ENCODE data around the gene KCNN3. TPM values are rescaled to one million over a fixed set of nuclear protein-coding genes. Genes with fewer than 3 reads are reported as not detected.

The KCNN3 gene
- total RNA-seq, 1 donor from 2014 or later, result 0.92 TPM

- Mint-ChIP-seq H3K36me3 (ENCODE audit: low read depth) (no peaks in the 10 kb centered on the region), H3K9me3 (ENCODE audit: low read depth) (no peaks in the 10 kb centered on the region), H3K27ac (ENCODE audit: unreplicated experiment) (no peak overlapping the region), H3K4me1 (ENCODE audit: low read depth) (peaks cover 57% of the 10 kb centered on the region), H3K27me3 (ENCODE audit: low read depth) (peaks cover 21% of the 10 kb centered on the region), H3K4me3 (ENCODE audit: unreplicated experiment) (no peak overlapping the region)
- DNase-seq (ENCODE audit: low spot score), result no peak
- no peak for TF ChIP-seq CTCF (IDR thresholded peaks at IDR 0.05)
Observed at GRCh38 chr1:154746622-154747299, 123.3 kb downstream of the KCNN3 start.

GRCh38 chr1:154745750-154746425, 124.2 kb downstream of the KCNN3 start:
- Mint-ChIP-seq H3K9me3 (ENCODE audit: low read depth) (peaks cover 4% of the 10 kb centered on the region), H3K4me3 (ENCODE audit: unreplicated experiment) (no peak overlapping the region), H3K27me3 (ENCODE audit: low read depth) (peaks cover 21% of the 10 kb centered on the region), H3K4me1 (ENCODE audit: low read depth) (peaks cover 53% of the 10 kb centered on the region), H3K36me3 (ENCODE audit: low read depth) (no peaks in the 10 kb centered on the region), H3K27ac (ENCODE audit: unreplicated experiment) (no peak overlapping the region)
- no peak for DNase-seq (ENCODE audit: low spot score)
- TF ChIP-seq CTCF (IDR thresholded peaks at IDR 0.05), result no peak

- peaks cover 10% of the 10 kb centered on the region for H3K9me3 Mint-ChIP-seq (ENCODE audit: low read depth)
- no peak overlapping the region for H3K27ac Mint-ChIP-seq (ENCODE audit: unreplicated experiment)
- TF ChIP-seq CTCF (IDR thresholded peaks at IDR 0.05), result no peak
- H3K36me3 Mint-ChIP-seq (ENCODE audit: low read depth), result no peaks in the 10 kb centered on the region
- peaks cover 21% of the 10 kb centered on the region for H3K27me3 Mint-ChIP-seq (ENCODE audit: low read depth)
- H3K4me3 Mint-ChIP-seq (ENCODE audit: unreplicated experiment), result no peak overlapping the region
- DNase-seq (ENCODE audit: low spot score), result no peak
- H3K4me1 Mint-ChIP-seq (ENCODE audit: low read depth), result peaks cover 53% of the 10 kb centered on the region
Observed at GRCh38 chr1:154745286-154745731, 124.8 kb downstream of the KCNN3 start.

- DNase-seq (ENCODE audit: low spot score), result no peak
- Mint-ChIP-seq H3K9me3 (ENCODE audit: low read depth) (peaks cover 10% of the 10 kb centered on the region), H3K27me3 (ENCODE audit: low read depth) (peaks cover 24% of the 10 kb centered on the region), H3K4me3 (ENCODE audit: unreplicated experiment) (no peak overlapping the region), H3K36me3 (ENCODE audit: low read depth) (no peaks in the 10 kb centered on the region), H3K4me1 (ENCODE audit: low read depth) (peaks cover 51% of the 10 kb centered on the region), H3K27ac (ENCODE audit: unreplicated experiment) (no peak overlapping the region)
- TF ChIP-seq CTCF (IDR thresholded peaks at IDR 0.05), result no peak
Observed at GRCh38 chr1:154744352-154745035, 125.6 kb downstream of the KCNN3 start.

GRCh38 chr1:154743526-154744036, 126.5 kb downstream of the KCNN3 start:
- no peaks in the 10 kb centered on the region for H3K36me3 Mint-ChIP-seq (ENCODE audit: low read depth)
- H3K9me3 Mint-ChIP-seq (ENCODE audit: low read depth), result peaks cover 10% of the 10 kb centered on the region
- DNase-seq (ENCODE audit: low spot score), result no peak
- no peak overlapping the region for H3K27ac Mint-ChIP-seq (ENCODE audit: unreplicated experiment)
- peaks cover 31% of the 10 kb centered on the region for H3K27me3 Mint-ChIP-seq (ENCODE audit: low read depth)
- H3K4me1 Mint-ChIP-seq (ENCODE audit: low read depth), result peaks cover 42% of the 10 kb centered on the region
- no peak for TF ChIP-seq CTCF (IDR thresholded peaks at IDR 0.05)
- no peak overlapping the region for H3K4me3 Mint-ChIP-seq (ENCODE audit: unreplicated experiment)
